Measurements from ENCODE around the gene PRKRIP1. TPM values are rescaled to one million over a fixed set of nuclear protein-coding genes. Genes with fewer than 3 reads are reported as not detected.

PRKRIP1 gene
- total RNA-seq, 1 experiment from 2014 or later: 35.2 TPM

- Histone ChIP-seq H3K4me3 (ENCODE audit: low read depth, low read length) (no peak overlapping the region), H3K36me3 (ENCODE audit: control insufficient read depth, insufficient read depth, low read length) (no peaks in the 10 kb centered on the region; the same call in 1 of the 2 replicates), H3K4me1 (peaks cover 5% of the 10 kb centered on the region; the same call in 1 of the 2 replicates), H3K9me3 (no peaks in the 10 kb centered on the region), H3K27me3 (replicated peaks; ENCODE audit: control insufficient read depth, insufficient read depth, low read length) (no peaks in the 10 kb centered on the region)
- Mint-ChIP-seq H3K27ac (ENCODE audit: unreplicated experiment) (no peak overlapping the region), H3K36me3 (ENCODE audit: insufficient read depth, unreplicated experiment) (peaks cover 45% of the 10 kb centered on the region), H3K4me1 (ENCODE audit: low read depth, unreplicated experiment) (no peaks in the 10 kb centered on the region), H3K9me3 (ENCODE audit: unreplicated experiment) (no peaks in the 10 kb centered on the region), H3K4me3 (ENCODE audit: unreplicated experiment) (no peak overlapping the region), H3K27me3 (ENCODE audit: insufficient read depth, unreplicated experiment) (no peaks in the 10 kb centered on the region)
- ChIA-PET CTCF (no interaction called here), POLR2A (no interaction called here)
- peak in 1 of 2 experiments; percentile 33 for DNase-seq
- BruUV-seq (replicated peaks): no TSS peak
- intact Hi-C loops (cut with micrococcal nuclease; ENCODE audit: unreplicated experiment): no loop called here
- no peak for TF ChIP-seq CTCF (IDR thresholded peaks at IDR 0.05; ENCODE audit: insufficient read depth in 1 of 2, low read depth in 1 of 2, low read length in 1 of 2, severe bottlenecking in 1 of 2, unreplicated experiment in 1 of 2)
Measured at GRCh38 chr7:102469972-102470825, 74.0 kb downstream of the PRKRIP1 start.

- H3K27ac Mint-ChIP-seq (ENCODE audit: unreplicated experiment): no peak overlapping the region
- CTCF ChIA-PET: no interaction called here
- POLR2A ChIA-PET: no interaction called here
- Histone ChIP-seq H3K27me3 (replicated peaks; ENCODE audit: control insufficient read depth, insufficient read depth, low read length) (no peaks in the 10 kb centered on the region), H3K36me3 (ENCODE audit: control insufficient read depth, insufficient read depth, low read length) (no peaks in the 10 kb centered on the region; the same call in 1 of the 2 replicates), H3K9me3 (no peaks in the 10 kb centered on the region), H3K4me3 (ENCODE audit: low read depth, low read length) (no peak overlapping the region), H3K4me1 (no peaks in the 10 kb centered on the region)
- peak in 1 of 2 experiments; percentile 31 for DNase-seq
- no TSS peak for BruUV-seq (replicated peaks)
- intact Hi-C loops (cut with micrococcal nuclease; ENCODE audit: unreplicated experiment): no loop called here
- H3K27me3 Mint-ChIP-seq (ENCODE audit: insufficient read depth, unreplicated experiment): no peaks in the 10 kb centered on the region
- no peak overlapping the region for H3K4me3 Mint-ChIP-seq (ENCODE audit: unreplicated experiment)
- H3K4me1 Mint-ChIP-seq (ENCODE audit: low read depth, unreplicated experiment): no peaks in the 10 kb centered on the region
- no peaks in the 10 kb centered on the region for H3K9me3 Mint-ChIP-seq (ENCODE audit: unreplicated experiment)
- H3K36me3 Mint-ChIP-seq (ENCODE audit: insufficient read depth, unreplicated experiment): peaks cover 41% of the 10 kb centered on the region
- no peak for TF ChIP-seq CTCF (IDR thresholded peaks at IDR 0.05; ENCODE audit: insufficient read depth in 1 of 2, low read depth in 1 of 2, low read length in 1 of 2, severe bottlenecking in 1 of 2, unreplicated experiment in 1 of 2)
Measured at GRCh38 chr7:102471791-102472125, 75.6 kb downstream of the PRKRIP1 start.

- H3K4me3 ChIP-seq (ENCODE audit: low read depth, low read length): no peak overlapping the region
- H3K9me3 ChIP-seq: no peaks in the 10 kb centered on the region
- peaks cover 40% of the 10 kb centered on the region for H3K36me3 Mint-ChIP-seq (ENCODE audit: insufficient read depth, unreplicated experiment)
- H3K36me3 ChIP-seq (ENCODE audit: control insufficient read depth, insufficient read depth, low read length): no peaks in the 10 kb centered on the region
- no peaks in the 10 kb centered on the region for H3K27me3 Mint-ChIP-seq (ENCODE audit: insufficient read depth, unreplicated experiment)
- TF ChIP-seq CTCF (IDR thresholded peaks at IDR 0.05; ENCODE audit: insufficient read depth in 1 of 2, low read depth in 1 of 2, low read length in 1 of 2, severe bottlenecking in 1 of 2, unreplicated experiment in 1 of 2): no peak
- H3K4me3 Mint-ChIP-seq (ENCODE audit: unreplicated experiment): no peak overlapping the region
- no peak overlapping the region for H3K27ac Mint-ChIP-seq (ENCODE audit: unreplicated experiment)
- no peaks in the 10 kb centered on the region for H3K4me1 ChIP-seq
- ChIA-PET POLR2A (interaction anchor here (0.6 kb wide), 2 partner anchors 9 to 33 kb away, joined by 4 to 7 read pairs; no protein-coding TSS in a partner anchor), CTCF (interaction anchor here (0.6 kb wide), 1 partner anchor 323 kb away, joined by 4 read pairs; no protein-coding TSS in a partner anchor)
- TSS peak; percentile 21 for BruUV-seq (replicated peaks)
- DNase-seq: peak in 1 of 2 experiments; percentile 30
- no peaks in the 10 kb centered on the region for H3K9me3 Mint-ChIP-seq (ENCODE audit: unreplicated experiment)
- H3K4me1 Mint-ChIP-seq (ENCODE audit: low read depth, unreplicated experiment): no peaks in the 10 kb centered on the region
- H3K27me3 ChIP-seq (replicated peaks; ENCODE audit: control insufficient read depth, insufficient read depth, low read length): no peaks in the 10 kb centered on the region
- intact Hi-C loops (cut with micrococcal nuclease; ENCODE audit: unreplicated experiment): no loop called here
Measured at GRCh38 chr7:102472126-102473041, 76.2 kb downstream of the PRKRIP1 start.
